HFF-Myc (cell line): ENCODE measurements around the gene NELFA.

Experiments used
- DNase-seq: peaks from one replicate; pipeline ENCODE4 v3.0.0-alpha.2; 2011; ENCODE audit warnings: low read depth; ENCODE audit errors: extremely low read depth
- H3K4me3 ChIP-seq: replicated peaks from 2 replicates; pipeline ENCODE4 v1.5.1; 2011; ENCODE audit warnings: low read depth, mild to moderate bottlenecking, control low read depth, low read length
- CTCF ChIP-seq: IDR thresholded peaks from 2 replicates; pipeline ENCODE4 v1.5.1; 2012; ENCODE audit warnings: mild to moderate bottlenecking, low read depth, low read length, control low read depth; ENCODE audit errors: missing control alignments

The NELFA gene

DNA sequence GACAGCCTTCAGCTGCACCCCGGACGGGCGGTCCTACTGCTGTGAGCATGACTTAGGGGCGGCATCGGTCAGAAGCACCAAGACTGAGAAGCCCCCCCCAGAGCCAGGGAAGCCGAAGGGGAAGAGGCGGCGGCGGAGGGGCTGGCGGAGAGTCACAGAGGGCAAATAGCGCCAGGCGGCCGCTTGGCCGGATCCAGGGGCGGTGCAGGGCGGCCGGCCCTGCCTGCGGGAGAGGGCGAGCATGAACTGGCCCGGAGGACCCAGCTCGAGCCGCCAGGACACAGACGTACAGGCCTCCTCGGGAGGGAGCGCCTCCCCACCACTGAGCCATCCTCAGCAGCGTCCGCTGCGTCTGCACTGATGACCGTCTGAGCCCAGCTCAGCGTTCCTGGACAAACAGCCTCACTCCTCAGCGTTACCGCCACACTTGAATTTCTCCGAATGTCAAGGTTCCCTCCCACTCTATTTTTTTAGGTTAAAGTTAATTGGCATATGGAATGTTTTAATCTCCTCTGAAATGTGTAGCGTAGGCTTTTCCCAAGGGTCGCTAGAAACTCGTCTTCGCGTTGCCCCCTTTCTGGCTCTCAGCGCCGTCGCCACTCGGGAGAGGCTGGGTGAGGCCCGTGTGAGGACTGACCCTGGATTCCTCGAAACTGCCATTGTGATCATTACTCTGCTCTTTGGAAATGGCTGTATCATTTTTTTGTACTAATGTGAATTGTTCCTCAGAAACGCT, 29.9 kb downstream of the NELFA start:
- no peak for DNase-seq
- TF ChIP-seq CTCF, result no peak
- H3K4me3 ChIP-seq, result no peak overlapping the region

GRCh38 chr4:1978226-1978625, 30.5 kb downstream of the NELFA start:
- no peak for DNase-seq
- TF ChIP-seq CTCF, result no peak
- no peak overlapping the region for H3K4me3 ChIP-seq

DNA sequence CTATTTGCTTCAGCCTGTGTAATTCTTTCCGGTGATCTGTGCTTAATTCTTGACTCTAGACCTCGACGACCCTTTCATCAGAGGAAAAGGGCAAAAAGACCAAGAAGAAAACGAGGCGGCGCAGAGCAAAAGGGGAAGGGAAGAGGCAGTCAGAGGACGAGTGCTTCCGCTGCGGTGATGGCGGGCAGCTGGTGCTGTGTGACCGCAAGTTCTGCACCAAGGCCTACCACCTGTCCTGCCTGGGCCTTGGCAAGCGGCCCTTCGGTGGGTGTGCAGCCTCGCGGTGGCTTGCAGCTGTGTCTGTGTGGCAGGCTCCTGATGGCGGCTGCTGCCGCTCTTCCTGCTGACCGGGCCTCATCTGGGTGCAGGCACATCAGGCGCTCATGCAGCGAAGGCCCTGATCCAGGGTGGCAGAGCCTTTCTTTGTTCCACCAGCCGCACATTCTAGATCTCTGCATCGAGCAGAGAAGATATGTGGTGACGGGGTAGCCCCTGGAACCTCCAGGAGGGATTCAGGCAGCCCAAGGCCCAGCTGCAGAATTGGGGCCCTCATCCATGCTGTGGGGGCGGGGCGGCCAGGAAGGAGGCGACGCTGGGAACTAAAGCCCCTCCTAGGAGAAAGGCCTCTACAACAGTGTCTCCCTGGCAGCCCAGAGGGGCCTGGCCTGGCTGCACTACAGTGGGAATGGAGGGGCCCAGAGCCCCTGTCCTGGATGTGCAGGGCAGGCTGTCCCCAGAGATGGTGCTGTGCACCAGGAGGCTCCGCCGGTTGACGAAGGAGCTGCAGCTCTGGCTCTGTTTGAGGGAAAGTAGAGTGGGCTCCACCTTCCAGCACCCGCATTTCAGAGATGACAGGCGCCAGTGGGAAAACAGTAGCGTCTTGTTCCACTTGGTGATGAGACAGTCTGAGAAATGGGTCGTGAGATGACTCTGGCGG, 32.1 kb downstream of the NELFA start:
- no peak for TF ChIP-seq CTCF
- H3K4me3 ChIP-seq, result no peak overlapping the region
- DNase-seq, result no peak

DNA sequence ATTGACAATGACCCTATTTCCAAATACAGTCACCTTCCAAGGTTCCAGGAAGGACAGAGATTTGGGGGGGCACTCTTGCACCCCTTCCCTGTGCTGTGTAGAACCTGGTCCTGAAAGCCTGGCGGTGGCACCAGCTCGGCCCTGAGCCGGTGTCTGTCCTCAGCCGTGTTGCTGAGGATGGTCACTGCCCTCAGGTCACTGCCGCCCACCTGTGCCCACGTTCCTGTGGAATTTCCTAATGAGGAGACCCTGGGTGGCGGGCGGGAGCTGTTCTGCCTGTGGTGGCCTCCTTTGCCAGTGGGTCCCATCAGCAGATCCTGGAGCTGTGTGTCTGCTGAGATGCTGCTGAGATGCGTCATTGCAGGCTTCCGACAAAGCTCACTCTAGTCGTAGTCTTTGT, 32.9 kb downstream of the NELFA start:
- no peak for TF ChIP-seq CTCF
- no peak for DNase-seq

GRCh38 chr4:1975391-1975801, 33.4 kb downstream of the NELFA start:
- TF ChIP-seq CTCF, result no peak
- H3K4me3 ChIP-seq, result no peak overlapping the region
- no peak for DNase-seq

More for the DNA sequence above, 32.9 kb downstream of the NELFA start:
- no peak overlapping the region for H3K4me3 ChIP-seq

DNA sequence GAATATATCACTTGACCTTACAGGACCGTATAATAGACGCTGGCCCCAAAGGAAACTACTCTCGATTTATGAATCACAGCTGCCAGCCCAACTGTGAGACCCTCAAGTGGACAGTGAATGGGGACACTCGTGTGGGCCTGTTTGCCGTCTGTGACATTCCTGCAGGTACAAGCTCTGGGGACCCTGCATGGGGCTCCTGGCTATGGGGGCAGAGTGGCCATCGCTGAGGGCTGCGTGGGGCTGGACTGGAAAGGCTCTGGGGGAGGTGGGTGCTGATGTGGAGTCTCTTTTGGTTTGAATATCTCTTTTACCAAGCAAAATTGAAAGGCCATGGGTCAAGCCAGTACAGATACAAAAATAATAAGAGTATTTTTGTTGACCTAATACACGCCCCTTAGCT, 33.9 kb downstream of the NELFA start:
- no peak for DNase-seq
- no peak overlapping the region for H3K4me3 ChIP-seq
- TF ChIP-seq CTCF, result no peak
